GM12878 (cell line): ENCODE data around the gene POU2F1. TPM values are rescaled to one million over a fixed set of nuclear protein-coding genes. Genes with fewer than 3 reads are reported as not detected.

Experiments
- ATAC-seq: fragments of 200-7000 bp; cut with Tn5 transposase; 3 replicates; pipeline ENCODE4 v1.9.1; 2020; ENCODE audit warnings: mild to moderate bottlenecking, moderate library complexity
- BruUV-seq: library from RNA; stranded (reverse); fragments of 400-500 nt; replicated peaks from 2 replicates; lab custom pipeline; 2021; lab: Mats Ljungman, UMichigan
- CTCF ChIA-PET: fragments of 300-600 bp; sonication (Branson Sonifier 250); formaldehyde crosslinking; extraction: SDS; loops from one replicate; lab custom pipeline; 2021; ENCODE audit warnings: inconsistent platforms; lab: Yijun Ruan, JAX
- POLR2A ChIA-PET: fragments of 350-600 bp; formaldehyde crosslinking; extraction: SDS; loops from one replicate; lab custom pipeline; 2021; ENCODE audit warnings: inconsistent platforms; lab: Charles Lee
- RAD21 ChIA-PET: fragments of 300-600 bp; sonication (Branson Sonifier 250); formaldehyde crosslinking; loops from one replicate; lab custom pipeline; 2023; ENCODE audit warnings: antibody characterized with exemption; ENCODE audit not compliant: unreplicated experiment; lab: Charles Lee
- SMC1A ChIA-PET: fragments of 300-600 bp; sonication (Branson Sonifier 250); formaldehyde crosslinking; loops from one replicate; lab custom pipeline; 2023; ENCODE audit not compliant: unreplicated experiment, uncharacterized antibody; lab: Charles Lee
- DNase-seq: peaks from one replicate; pipeline ENCODE4 v3.0.0-alpha.2; 2011; ENCODE audit warnings: low read depth, low spot score
- FAIRE-seq: peaks from 3 replicates; lab custom pipeline; 2011; peaks lifted over from hg19 to GRCh38; lab: Jason Lieb, UNC
- H2AFZ ChIP-seq: 2 replicates; pipeline ENCODE4 v1.6.0; 2011; ENCODE audit warnings: low read depth, low read length, control low read depth; ENCODE audit not compliant: control insufficient read depth
- H3K27ac ChIP-seq: 2 replicates; pipeline ENCODE4 v1.5.1; 2011; ENCODE audit warnings: control low read depth; ENCODE audit not compliant: control insufficient read depth, insufficient read depth
- H3K27me3 ChIP-seq, 2 experiments: replicated peaks in 1 of 2; 2 replicates each; pipeline versions ENCODE4 v1.6.0 to v1.6.1; 2011; ENCODE audit warnings: low read length in 1 of 2; ENCODE audit not compliant: control insufficient read depth in 2 of 2, insufficient read depth in 2 of 2
- H3K36me3 ChIP-seq, 2 experiments: 2 replicates each; pipeline ENCODE4 v1.5.1; 2011; ENCODE audit warnings: low read length in 1 of 2; ENCODE audit not compliant: control insufficient read depth in 2 of 2, insufficient read depth in 2 of 2
- H3K4me1 ChIP-seq: 2 replicates; pipeline ENCODE4 v1.6.1; 2011; ENCODE audit warnings: mild to moderate bottlenecking, low read length, moderate library complexity, mixed read lengths; ENCODE audit not compliant: control insufficient read depth, insufficient read depth
- H3K4me2 ChIP-seq: 2 replicates; pipeline ENCODE4 v1.6.0; 2011; ENCODE audit warnings: control low read depth; ENCODE audit not compliant: control insufficient read depth, insufficient read depth
- H3K4me3 ChIP-seq: fragments of 200-600 bp; sonication (generic); 2 replicates; pipeline ENCODE4 v1.5.1; 2016
- H3K79me2 ChIP-seq: 2 replicates; pipeline ENCODE4 v1.6.0; 2011; ENCODE audit warnings: low read length; ENCODE audit not compliant: control insufficient read depth, insufficient read depth
- H3K9ac ChIP-seq: 2 replicates; pipeline ENCODE4 v1.8.0; 2011; ENCODE audit warnings: low read length, control low read depth, mixed read lengths; ENCODE audit not compliant: control insufficient read depth, insufficient read depth
- H3K9me3 ChIP-seq: replicated peaks from 3 replicates; pipeline ENCODE4 v1.5.1; 2011; ENCODE audit warnings: mild to moderate bottlenecking, low read length; ENCODE audit not compliant: control insufficient read depth, insufficient read depth
- H4K20me1 ChIP-seq: 2 replicates; pipeline ENCODE4 v1.6.0; 2011; ENCODE audit not compliant: control insufficient read depth, insufficient read depth
- CEBPB ChIP-seq, 2 experiments: fragments of 150-350 bp in 1 of 2; IDR thresholded peaks; 2 replicates each; pipeline ENCODE4 v1.6.1; 2012 to 2014; ENCODE audit warnings: low read depth in 2 of 2, low read length in 2 of 2, borderline replicate concordance in 1 of 2, inconsistent platforms in 1 of 2
- CREM ChIP-seq: IDR thresholded peaks from 2 replicates; pipeline ENCODE4 v1.6.1; 2014; ENCODE audit warnings: antibody characterized with exemption, low read depth
- E4F1 ChIP-seq: fragments of 450-650 bp; IDR thresholded peaks from 2 replicates; pipeline ENCODE4 v1.6.1; 2018; ENCODE audit warnings: borderline replicate concordance, mild to moderate bottlenecking; ENCODE audit not compliant: partially characterized antibody
- ESRRA ChIP-seq: IDR thresholded peaks from 2 replicates; pipeline ENCODE4 v1.6.1; 2012; ENCODE audit warnings: mild to moderate bottlenecking, low read length, improper control_type of control experiment
- GABPA ChIP-seq: IDR thresholded peaks from 2 replicates; pipeline ENCODE4 v1.6.1; 2014; ENCODE audit warnings: antibody characterized with exemption, low read depth, mild to moderate bottlenecking, inconsistent platforms
- GATAD2B ChIP-seq: fragments of 450-650 bp; conservative IDR thresholded peaks from 2 replicates; pipeline ENCODE4 v1.6.1; 2017; ENCODE audit warnings: low read depth, mild to moderate bottlenecking, moderate library complexity
- IKZF1 ChIP-seq: fragments of 450-650 bp; conservative IDR thresholded peaks from 2 replicates; pipeline ENCODE4 v1.6.1; 2017; ENCODE audit warnings: antibody characterized with exemption, mild to moderate bottlenecking
- KDM1A ChIP-seq: fragments of 200-600 bp; sonication (generic); IDR thresholded peaks from 2 replicates; pipeline ENCODE4 v1.6.1; 2016; ENCODE audit warnings: borderline replicate concordance
- MLLT1 ChIP-seq: fragments of 450-650 bp; IDR thresholded peaks from 2 replicates; pipeline ENCODE4 v1.6.1; 2016; ENCODE audit warnings: mild to moderate bottlenecking
- NRF1 ChIP-seq: conservative IDR thresholded peaks from 2 replicates; pipeline ENCODE4 v1.6.1; 2011; ENCODE audit warnings: mild to moderate bottlenecking, low read depth, low read length, improper control_type of control experiment
- POLR2A ChIP-seq: IDR thresholded peaks from 2 replicates; pipeline ENCODE4 v1.6.1; 2011; ENCODE audit warnings: low read depth, mild to moderate bottlenecking, low read length
- RAD21 ChIP-seq: IDR thresholded peaks from 2 replicates; pipeline ENCODE4 v1.6.1; 2011; ENCODE audit warnings: mild to moderate bottlenecking, low read depth, low read length, moderate library complexity; ENCODE audit not compliant: insufficient read depth
- SPI1 ChIP-seq: IDR thresholded peaks from 2 replicates; pipeline ENCODE4 v1.6.1; 2011; ENCODE audit warnings: low read depth, mild to moderate bottlenecking, low read length, moderate library complexity, borderline replicate concordance; ENCODE audit not compliant: insufficient read depth
- SREBF2 ChIP-seq: IDR thresholded peaks from 2 replicates; pipeline ENCODE4 v1.6.1; 2012; ENCODE audit warnings: mild to moderate bottlenecking, low read length
- WRNIP1 ChIP-seq: IDR thresholded peaks from 2 replicates; pipeline ENCODE4 v1.6.1; 2011; ENCODE audit warnings: low read depth, low read length, improper control_type of control experiment, borderline replicate concordance
- ZZZ3 ChIP-seq: IDR thresholded peaks from 2 replicates; pipeline ENCODE4 v1.6.1; 2011; ENCODE audit warnings: low read depth; ENCODE audit not compliant: control insufficient read depth, insufficient read length
- WGBS: methylation state at CpG from one replicate; pipeline ENCODE4 v1.1.6; 2016; ENCODE audit warnings: low lambda C conversion rate; ENCODE audit not compliant: insufficient replicate concordance, insufficient coverage; ENCODE audit errors: missing lambda C conversion rate; 5-methylcytosine and 5-hydroxymethylcytosine counted together
- in situ Hi-C: fragments of 300-500 bp; cut with MboI; formaldehyde crosslinking; loops from 9 replicates; pipeline ENCODE4 v1.14.3; 2018; ENCODE audit warnings: mixed read lengths
- intact Hi-C: fragments of 100-400 bp; cut with micrococcal nuclease; formaldehyde crosslinking; loops from one replicate; pipeline ENCODE4 v1.14.2; 2022; ENCODE audit not compliant: unreplicated experiment
- polyA plus RNA-seq, 11 experiments: library from polyadenylated mRNA; depleted of rRNA in 4 of 11; unstranded in 6 of 11; stranded (reverse) in 5 of 11; fragments of >200 nt; fragmentation: Nextera tagmentation in 4 of 11; fragmentation: Illumina TruSeq in 1 of 11; extraction: Ambion mirVana in 4 of 11; extraction: Trizol in 1 of 11; gene quantifications; 1 replicate in 1 of 11; 2 replicates in 10 of 11; pipeline versions ENCODE4 v1.2.1 to v1.2.3, GENCODE V29; 2011 to 2016; ENCODE audit warnings: inconsistent platforms in 2 of 11, missing spikeins in 2 of 11, low read depth in 1 of 11
- total RNA-seq, 4 experiments: library from RNA; depleted of rRNA in 3 of 4; stranded (reverse); fragments of >200 nt in 3 of 4; fragmentation: Illumina TruSeq in 1 of 4; extraction: Trizol in 1 of 4; gene quantifications; 2 replicates each; pipeline versions ENCODE4 v1.2.1 to v1.2.3, GENCODE V29; 2013 to 2021
- TF ChIP-seq, protein P1 (sequence below): fragments of 450-650 bp; IDR thresholded peaks from 2 replicates; pipeline ENCODE4 v1.6.1; 2017; ENCODE audit warnings: mild to moderate bottlenecking, moderate library complexity

The POU2F1 gene
- total and polyA plus RNA-seq, 10 of the 15 experiments (the other 5 are each of a cell fraction or from before 2014, with no cell fraction given), result 2.5 to 21.7 (median 12.5) TPM

- no peaks in the 10 kb centered on the region for H3K79me2 ChIP-seq
- FAIRE-seq (no peak), DNase-seq (no peak), ATAC-seq (no peak)
- H2AFZ ChIP-seq, result no peak overlapping the region
- intact Hi-C loops, result no loop called here
- in situ Hi-C loops, result no loop called here
- 73% methylated on average over 5 of the region's 5 CpGs for WGBS
- no peak overlapping the region for H3K27ac ChIP-seq
- SMC1A ChIA-PET, result no interaction called here
- no peak overlapping the region for H3K4me3 ChIP-seq
- H3K36me3 ChIP-seq, result no peaks in the 10 kb centered on the region
- POLR2A ChIA-PET, result no interaction called here
- H3K4me2 ChIP-seq, result no peak overlapping the region
- no peaks in the 10 kb centered on the region for H4K20me1 ChIP-seq
- CTCF ChIA-PET, result no interaction called here
- no peak overlapping the region for H3K9ac ChIP-seq
- H3K27me3 ChIP-seq, result no peaks in the 10 kb centered on the region; a peak in 1 of 4 replicates
- BruUV-seq, result no TSS peak
- no peaks in the 10 kb centered on the region for H3K4me1 ChIP-seq
- RAD21 ChIA-PET, result no interaction called here
- H3K9me3 ChIP-seq, result no peaks in the 10 kb centered on the region
- TF ChIP-seq CREM, result no peak
- TF ChIP-seq GATAD2B, result no peak
- no peak for TF ChIP-seq WRNIP1
- TF ChIP-seq E4F1, result no peak
- TF ChIP-seq SPI1, result no peak
- TF ChIP-seq GABPA, result no peak
- no peak for TF ChIP-seq IKZF1
- TF ChIP-seq RAD21, result no peak
- TF ChIP-seq KDM1A, result no peak
- TF ChIP-seq ZZZ3, result no peak
- TF ChIP-seq MLLT1, result no peak
- TF ChIP-seq, protein P1, sequence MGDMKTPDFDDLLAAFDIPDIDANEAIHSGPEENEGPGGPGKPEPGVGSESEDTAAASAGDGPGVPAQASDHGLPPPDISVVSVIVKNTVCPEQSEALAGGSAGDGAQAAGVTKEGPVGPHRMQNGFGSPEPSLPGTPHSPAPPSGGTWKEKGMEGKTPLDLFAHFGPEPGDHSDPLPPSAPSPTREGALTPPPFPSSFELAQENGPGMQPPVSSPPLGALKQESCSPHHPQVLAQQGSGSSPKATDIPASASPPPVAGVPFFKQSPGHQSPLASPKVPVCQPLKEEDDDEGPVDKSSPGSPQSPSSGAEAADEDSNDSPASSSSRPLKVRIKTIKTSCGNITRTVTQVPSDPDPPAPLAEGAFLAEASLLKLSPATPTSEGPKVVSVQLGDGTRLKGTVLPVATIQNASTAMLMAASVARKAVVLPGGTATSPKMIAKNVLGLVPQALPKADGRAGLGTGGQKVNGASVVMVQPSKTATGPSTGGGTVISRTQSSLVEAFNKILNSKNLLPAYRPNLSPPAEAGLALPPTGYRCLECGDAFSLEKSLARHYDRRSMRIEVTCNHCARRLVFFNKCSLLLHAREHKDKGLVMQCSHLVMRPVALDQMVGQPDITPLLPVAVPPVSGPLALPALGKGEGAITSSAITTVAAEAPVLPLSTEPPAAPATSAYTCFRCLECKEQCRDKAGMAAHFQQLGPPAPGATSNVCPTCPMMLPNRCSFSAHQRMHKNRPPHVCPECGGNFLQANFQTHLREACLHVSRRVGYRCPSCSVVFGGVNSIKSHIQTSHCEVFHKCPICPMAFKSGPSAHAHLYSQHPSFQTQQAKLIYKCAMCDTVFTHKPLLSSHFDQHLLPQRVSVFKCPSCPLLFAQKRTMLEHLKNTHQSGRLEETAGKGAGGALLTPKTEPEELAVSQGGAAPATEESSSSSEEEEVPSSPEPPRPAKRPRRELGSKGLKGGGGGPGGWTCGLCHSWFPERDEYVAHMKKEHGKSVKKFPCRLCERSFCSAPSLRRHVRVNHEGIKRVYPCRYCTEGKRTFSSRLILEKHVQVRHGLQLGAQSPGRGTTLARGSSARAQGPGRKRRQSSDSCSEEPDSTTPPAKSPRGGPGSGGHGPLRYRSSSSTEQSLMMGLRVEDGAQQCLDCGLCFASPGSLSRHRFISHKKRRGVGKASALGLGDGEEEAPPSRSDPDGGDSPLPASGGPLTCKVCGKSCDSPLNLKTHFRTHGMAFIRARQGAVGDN, result no peak
- TF ChIP-seq POLR2A, result no peak
- no peak for TF ChIP-seq ESRRA
- TF ChIP-seq SREBF2, result no peak
- TF ChIP-seq NRF1, result no peak
- TF ChIP-seq CEBPB (IDR thresholded peaks at IDR 0.05; ENCODE audit: borderline replicate concordance in 1 of 2, low read depth in 2 of 2, low read length in 2 of 2), result no peak
Observed at GRCh38 chr1:167471568-167471967, 250.9 kb downstream of the POU2F1 start.
